SU-DHL-6 (cell line): Measurements from ENCODE around the gene GPSM1.

Experiments
- CTCF ChIP-seq: fragments of 200-600 bp; sonication (generic); IDR thresholded peaks from one replicate; pipeline ENCODE4 v1.5.1; 2017; ENCODE audit warnings: antibody characterized with exemption, mild to moderate bottlenecking, low read length, moderate library complexity; ENCODE audit not compliant: insufficient read depth, poor library complexity, severe bottlenecking
- EZH2phosphoT487 ChIP-seq: fragments of 200-600 bp; sonication (generic), shearing (Covaris generic); conservative IDR thresholded peaks from 2 replicates; pipeline ENCODE4 v1.6.1; 2018; ENCODE audit warnings: mild to moderate bottlenecking, antibody characterized with exemption, low read length, moderate library complexity, mixed read lengths

- no peak for TF ChIP-seq CTCF
- no peak for TF ChIP-seq EZH2phosphoT487
Measured at GRCh38 chr9:136314056-136314416, 13.3 kb upstream of the GPSM1 start.
